B cell (primary cell): ENCODE measurements around the gene SCNN1B. TPM values are rescaled to one million over a fixed set of nuclear protein-coding genes. Genes with fewer than 3 reads are reported as not detected.

Source experiments
- ATAC-seq: fragments of 200-7000 bp; cut with Tn5 transposase; one replicate; pipeline ENCODE4 v1.10.0; 2021; ENCODE audit warnings: low read depth, mild to moderate bottlenecking, moderate number of reproducible peaks, moderate library complexity
- CTCF ChIA-PET: fragments of 350-600 bp; sonication (Branson Sonifier 250); formaldehyde crosslinking; loops from one replicate; lab custom pipeline; 2021; ENCODE audit warnings: antibody characterized with exemption, inconsistent platforms; lab: Charles Lee
- POLR2A ChIA-PET: fragments of 350-600 bp; sonication (Branson Sonifier 250); formaldehyde crosslinking; loops from one replicate; lab custom pipeline; 2021; ENCODE audit warnings: antibody characterized with exemption; lab: Charles Lee
- DNase-seq: peaks from one replicate; pipeline ENCODE4 v3.0.0; 2013
- H2AFZ ChIP-seq: 2 replicates; pipeline ENCODE4 v1.6.1; 2012; ENCODE audit warnings: mild to moderate bottlenecking, low read depth, low read length; ENCODE audit not compliant: insufficient read depth, poor library complexity, severe bottlenecking
- H3K27ac ChIP-seq, 2 donors: 1 replicate in 1 of 2; 2 replicates in 1 of 2; pipeline ENCODE4 v1.5.1; 2012 to 2013; ENCODE audit warnings: low read length in 2 of 2, mild to moderate bottlenecking in 2 of 2, moderate library complexity in 1 of 2
- H3K27me3 ChIP-seq, 4 experiments: fragments of 200-600 bp in 1 of 4; sonication (generic) in 1 of 4; replicated peaks in 1 of 4; 1 replicate in 2 of 4; 2 replicates in 2 of 4; pipeline versions ENCODE4 v1.6.1 to v1.7.0; 2013 to 2016; ENCODE audit warnings: low read length in 3 of 4, mild to moderate bottlenecking in 2 of 4, mixed read lengths in 1 of 4, moderate library complexity in 1 of 4; ENCODE audit not compliant: insufficient read depth in 4 of 4, control insufficient read depth in 3 of 4; ENCODE audit errors: control extremely low read depth in 1 of 4
- H3K36me3 ChIP-seq, 2 experiments: replicated peaks in 1 of 2; 1 replicate in 1 of 2; 2 replicates in 1 of 2; pipeline versions ENCODE4 v1.6.1 to v1.7.1; 2013; ENCODE audit warnings: low read length in 1 of 2; ENCODE audit not compliant: insufficient read depth in 2 of 2, control insufficient read depth in 1 of 2; ENCODE audit errors: control extremely low read depth in 1 of 2, extremely low read depth in 1 of 2
- H3K4me1 ChIP-seq, 2 donors: fragments of 200-600 bp in 1 of 2; sonication (generic) in 1 of 2; 1 replicate in 1 of 2; 2 replicates in 1 of 2; pipeline versions ENCODE4 v1.5.1 to v1.6.1; 2013 to 2017; ENCODE audit warnings: low read length in 2 of 2; ENCODE audit not compliant: control insufficient read depth in 2 of 2, insufficient read depth in 2 of 2
- H3K4me2 ChIP-seq: replicated peaks from 2 replicates; pipeline ENCODE3; 2012; ENCODE audit warnings: mild to moderate bottlenecking, low read depth, low read length; ENCODE audit not compliant: poor library complexity, severe bottlenecking
- H3K4me3 ChIP-seq, 5 experiments: fragments of 200-600 bp in 1 of 5; sonication (generic) in 1 of 5; 1 replicate in 3 of 5; 2 replicates in 2 of 5; pipeline versions ENCODE4 v1.5.1 to v1.7.0; 2011 to 2016; ENCODE audit warnings: low read length in 4 of 5, mild to moderate bottlenecking in 4 of 5, low read depth in 2 of 5, control low read depth in 1 of 5, moderate library complexity in 1 of 5; ENCODE audit not compliant: insufficient read depth in 1 of 5; ENCODE audit errors: control extremely low read depth in 1 of 5, extremely low read depth in 1 of 5
- H3K79me2 ChIP-seq: fragments of 200-600 bp; sonication (generic); one replicate; pipeline ENCODE4 v1.6.0; 2016; ENCODE audit warnings: low read length; ENCODE audit not compliant: control insufficient read depth, insufficient read depth
- H3K9ac ChIP-seq: fragments of 200-600 bp; sonication (generic); 2 replicates; pipeline ENCODE4 v1.6.1; 2017; ENCODE audit warnings: mild to moderate bottlenecking, low read length, moderate library complexity
- H3K9me3 ChIP-seq, 3 donors: one replicate each; pipeline versions ENCODE4 v1.6.1 to v1.7.1; 2013; ENCODE audit warnings: low read length in 2 of 3; ENCODE audit not compliant: control insufficient read depth in 2 of 3, insufficient read depth in 1 of 3; ENCODE audit errors: control extremely low read depth in 1 of 3
- H4K20me1 ChIP-seq: 2 replicates; pipeline ENCODE4 v1.6.0; 2012; ENCODE audit warnings: mild to moderate bottlenecking, low read length; ENCODE audit not compliant: insufficient read depth, control insufficient read depth, poor library complexity, severe bottlenecking
- H3K27ac Mint-ChIP-seq: one replicate; pipeline ENCODE4 v1.8.0; 2021; ENCODE audit warnings: mixed read lengths
- H3K27me3 Mint-ChIP-seq: one replicate; pipeline ENCODE4 v1.8.0; 2021; ENCODE audit warnings: mixed read lengths
- H3K4me1 Mint-ChIP-seq: one replicate; pipeline ENCODE4 v1.8.0; 2021; ENCODE audit warnings: mixed read lengths
- H3K4me3 Mint-ChIP-seq: one replicate; pipeline ENCODE4 v1.8.0; 2021; ENCODE audit warnings: mixed read lengths
- H3K9me3 Mint-ChIP-seq: one replicate; pipeline ENCODE4 v1.8.0; 2022; ENCODE audit warnings: mixed read lengths; ENCODE audit not compliant: insufficient read depth
- EZH2 ChIP-seq: IDR thresholded peaks from 2 replicates; pipeline ENCODE4 v1.6.1; 2012; ENCODE audit warnings: borderline replicate concordance, low read depth, mild to moderate bottlenecking, moderate library complexity, low read length; ENCODE audit not compliant: insufficient read depth, poor library complexity, severe bottlenecking
- WGBS: methylation state at CpG from one replicate; pipeline ENCODE4 v1.1.5; 2013; ENCODE audit warnings: missing lambda C conversion rate; ENCODE audit not compliant: insufficient coverage; 5-methylcytosine and 5-hydroxymethylcytosine counted together
- intact Hi-C: fragments of 100-400 bp; cut with micrococcal nuclease; formaldehyde crosslinking; loops from one replicate; pipeline ENCODE4 v1.10.0; 2022
- polyA plus RNA-seq: library from polyadenylated mRNA; depleted of rRNA; stranded (reverse); fragments of >200 nt; gene quantifications from 2 replicates; pipeline ENCODE4 v1.2.3, GENCODE V29; 2012
- total RNA-seq, 2 donors: library from RNA; stranded (reverse); fragments of 120-200 nt in 1 of 2; gene quantifications; 1 replicate in 1 of 2; 2 replicates in 1 of 2; pipeline versions ENCODE4 v1.2.3 to v1.2.4, GENCODE V29; 2013 to 2022
- TF ChIP-seq, protein P1 (sequence below): fragments of 200-600 bp; IDR thresholded peaks from one replicate; pipeline ENCODE4 v1.8.0; 2022; ENCODE audit warnings: antibody characterized with exemption, mild to moderate bottlenecking

The SCNN1B gene
- total and polyA plus RNA-seq, 2 donors (not counting 1 experiment from before 2014, with no cell fraction given): 0.30 TPM; not detected in 1

DNA sequence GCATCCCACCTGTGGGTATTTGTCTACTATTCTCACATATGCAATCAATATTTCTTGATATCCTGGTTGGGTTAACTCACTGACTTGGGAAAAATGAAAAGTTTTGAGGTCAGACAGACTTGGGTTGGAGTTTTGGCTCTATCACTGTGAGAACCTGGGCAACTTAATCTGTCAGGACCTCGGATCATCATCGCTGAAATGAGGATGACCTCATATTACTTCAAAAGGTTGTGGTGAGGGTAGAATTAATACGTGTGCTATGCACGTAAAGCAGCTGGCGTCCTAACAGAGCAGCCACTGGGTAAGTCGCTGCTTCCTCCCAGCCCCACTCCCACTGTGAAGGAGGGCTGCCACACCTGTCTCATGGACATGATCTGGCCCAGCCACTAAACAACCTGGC, 93.6 kb downstream of the SCNN1B start:
- no peak overlapping the region for H3K4me3 Mint-ChIP-seq
- no peak overlapping the region for H3K27ac Mint-ChIP-seq
- Histone ChIP-seq H3K9ac (no peak overlapping the region), H3K4me2 (no peak overlapping the region), H3K4me3 (no peak overlapping the region), H3K79me2 (no peaks in the 10 kb centered on the region), H3K36me3 (peaks cover 0 to 65% of the 10 kb centered on the region in 2 experiments), H3K9me3 (no peaks in the 10 kb centered on the region), H3K4me1 (no peaks in the 10 kb centered on the region), H3K27ac (no peak overlapping the region), H2AFZ (no peak overlapping the region), H3K27me3 (no peaks in the 10 kb centered on the region), H4K20me1 (no peaks in the 10 kb centered on the region)
- H3K9me3 Mint-ChIP-seq: no peaks in the 10 kb centered on the region
- no peak for TF ChIP-seq EZH2
- TF ChIP-seq, protein P1, sequence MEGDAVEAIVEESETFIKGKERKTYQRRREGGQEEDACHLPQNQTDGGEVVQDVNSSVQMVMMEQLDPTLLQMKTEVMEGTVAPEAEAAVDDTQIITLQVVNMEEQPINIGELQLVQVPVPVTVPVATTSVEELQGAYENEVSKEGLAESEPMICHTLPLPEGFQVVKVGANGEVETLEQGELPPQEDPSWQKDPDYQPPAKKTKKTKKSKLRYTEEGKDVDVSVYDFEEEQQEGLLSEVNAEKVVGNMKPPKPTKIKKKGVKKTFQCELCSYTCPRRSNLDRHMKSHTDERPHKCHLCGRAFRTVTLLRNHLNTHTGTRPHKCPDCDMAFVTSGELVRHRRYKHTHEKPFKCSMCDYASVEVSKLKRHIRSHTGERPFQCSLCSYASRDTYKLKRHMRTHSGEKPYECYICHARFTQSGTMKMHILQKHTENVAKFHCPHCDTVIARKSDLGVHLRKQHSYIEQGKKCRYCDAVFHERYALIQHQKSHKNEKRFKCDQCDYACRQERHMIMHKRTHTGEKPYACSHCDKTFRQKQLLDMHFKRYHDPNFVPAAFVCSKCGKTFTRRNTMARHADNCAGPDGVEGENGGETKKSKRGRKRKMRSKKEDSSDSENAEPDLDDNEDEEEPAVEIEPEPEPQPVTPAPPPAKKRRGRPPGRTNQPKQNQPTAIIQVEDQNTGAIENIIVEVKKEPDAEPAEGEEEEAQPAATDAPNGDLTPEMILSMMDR: no peak
- DNase-seq: no peak
- no peaks in the 10 kb centered on the region for H3K4me1 Mint-ChIP-seq
- H3K27me3 Mint-ChIP-seq: no peaks in the 10 kb centered on the region
- intact Hi-C loops: no loop called here
- CTCF ChIA-PET: interaction anchor here (0.6 kb wide), 1 partner anchor 1793 kb away, joined by 3 read pairs; no protein-coding TSS in a partner anchor
- POLR2A ChIA-PET: no interaction called here
- no peak for ATAC-seq
- WGBS: 100% methylated on average over 6 of the region's 6 CpGs

DNA sequence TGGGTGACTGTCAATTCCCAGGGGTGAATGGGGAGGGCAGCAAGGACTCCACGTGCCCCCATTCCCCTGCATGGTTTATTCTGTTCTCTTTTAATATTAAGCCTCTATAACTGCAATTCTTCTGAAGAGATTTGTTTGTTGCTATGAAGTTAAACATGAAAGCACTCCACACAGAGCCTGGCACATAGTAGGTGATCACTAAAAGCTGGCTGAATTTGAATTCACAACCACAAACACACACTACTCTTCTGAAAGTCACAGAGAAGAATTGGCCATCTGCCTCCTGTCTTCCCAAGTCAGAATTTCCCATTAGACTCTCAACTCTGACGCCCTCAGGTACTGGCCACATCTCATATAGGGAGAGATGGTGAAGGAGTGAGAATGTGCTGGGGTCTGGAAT, 95.4 kb downstream of the SCNN1B start:
- H3K9me3 ChIP-seq: no peaks in the 10 kb centered on the region
- peaks cover 0 to 55% of the 10 kb centered on the region in 2 experiments for H3K36me3 ChIP-seq
- Mint-ChIP-seq H3K27me3 (no peaks in the 10 kb centered on the region), H3K4me1 (no peaks in the 10 kb centered on the region), H3K4me3 (no peak overlapping the region), H3K9me3 (no peaks in the 10 kb centered on the region), H3K27ac (no peak overlapping the region)
- DNase-seq (no peak), ATAC-seq (no peak)
- TF ChIP-seq EZH2: no peak
- TF ChIP-seq, protein P1: no peak
- H3K9ac ChIP-seq: no peak overlapping the region
- no peaks in the 10 kb centered on the region for H3K79me2 ChIP-seq
- POLR2A ChIA-PET: no interaction called here
- no peak overlapping the region for H2AFZ ChIP-seq
- H3K4me3 ChIP-seq: no peak overlapping the region
- H4K20me1 ChIP-seq: no peaks in the 10 kb centered on the region
- H3K27ac ChIP-seq: no peak overlapping the region
- H3K4me1 ChIP-seq: no peaks in the 10 kb centered on the region
- H3K27me3 ChIP-seq: no peaks in the 10 kb centered on the region
- intact Hi-C loops: no loop called here
- no CpG with 5 or more reads among the region's 2 CpGs for WGBS
- CTCF ChIA-PET: no interaction called here
- H3K4me2 ChIP-seq: no peak overlapping the region
